HG02678 (cell line): ENCODE data around the gene ZNF474.

ENCODE experiments used
- ATAC-seq: cut with Tn5 transposase; IDR thresholded peaks from one replicate; pipeline ENCODE4 v1.9.1; 2021; ENCODE audit warnings: mild to moderate bottlenecking, moderate library complexity; ENCODE audit not compliant: unreplicated experiment

The ZNF474 gene

DNA sequence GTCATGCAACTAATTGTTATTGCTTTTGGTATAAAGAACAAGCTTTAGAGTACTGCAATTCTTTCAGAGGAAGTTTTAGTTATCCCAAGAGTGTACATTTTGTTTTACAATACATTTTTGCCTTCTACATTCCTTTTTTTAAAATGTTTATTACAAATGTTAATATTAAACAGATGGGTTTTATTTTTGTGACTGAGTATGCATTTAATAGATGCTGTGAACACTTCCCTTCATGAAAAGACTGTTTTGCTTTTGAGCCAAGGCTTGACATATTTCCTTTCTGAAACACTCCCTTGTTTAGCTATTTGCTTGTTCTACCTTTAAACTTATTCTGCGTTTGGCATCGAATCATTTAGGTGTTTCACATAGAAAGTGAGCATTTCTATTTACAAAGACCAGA lies 14.8 kb upstream of the ZNF474 start:
- ATAC-seq = no peak

DNA sequence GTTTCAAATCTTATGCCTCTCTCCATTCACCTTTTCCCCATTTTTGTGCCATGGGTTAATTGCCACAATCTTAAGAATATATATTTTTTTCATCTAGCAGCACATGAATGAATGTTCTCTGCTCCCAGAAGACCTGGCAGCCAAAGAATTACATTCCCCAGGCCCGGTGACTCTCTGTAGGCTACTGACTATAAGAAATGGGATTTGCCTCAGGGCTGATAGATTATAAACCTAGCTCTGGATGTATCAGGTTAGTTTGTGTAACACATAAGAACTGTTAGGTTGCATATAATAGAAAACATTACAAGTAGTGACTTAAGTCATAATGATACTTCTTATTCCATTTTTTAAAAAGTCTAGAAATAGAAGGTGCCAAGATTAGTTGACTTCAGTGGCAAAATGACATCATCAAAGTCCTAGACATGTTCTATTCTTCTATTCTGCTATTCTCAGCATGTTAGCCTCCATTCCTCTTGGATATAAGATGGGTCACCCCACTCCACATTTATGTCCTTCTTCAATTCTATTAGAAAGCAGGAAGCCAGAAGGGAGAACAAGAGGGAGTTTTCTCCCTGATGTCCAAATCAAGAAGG lies 10.9 kb upstream of the ZNF474 start:
- no peak for ATAC-seq

DNA sequence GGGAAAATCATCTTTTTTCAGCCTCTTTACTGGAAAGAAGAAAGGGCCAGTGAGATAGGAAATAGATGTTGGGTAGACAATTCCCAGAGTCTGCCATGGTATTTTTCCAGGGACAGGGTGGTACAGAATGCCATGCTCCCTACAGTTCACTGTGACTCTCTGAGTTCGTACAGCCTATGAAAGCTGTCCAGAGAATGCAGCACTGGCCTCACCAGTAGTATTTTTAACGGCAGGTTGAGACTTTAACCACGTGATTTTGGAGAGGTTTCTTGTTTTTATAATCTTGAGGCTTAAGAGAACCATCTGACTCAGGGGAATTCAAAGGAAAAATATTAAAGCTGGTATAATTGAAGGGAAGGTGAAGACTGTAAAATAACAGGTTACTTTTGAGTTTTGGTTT lies 10.1 kb upstream of the ZNF474 start:
- no peak for ATAC-seq

DNA sequence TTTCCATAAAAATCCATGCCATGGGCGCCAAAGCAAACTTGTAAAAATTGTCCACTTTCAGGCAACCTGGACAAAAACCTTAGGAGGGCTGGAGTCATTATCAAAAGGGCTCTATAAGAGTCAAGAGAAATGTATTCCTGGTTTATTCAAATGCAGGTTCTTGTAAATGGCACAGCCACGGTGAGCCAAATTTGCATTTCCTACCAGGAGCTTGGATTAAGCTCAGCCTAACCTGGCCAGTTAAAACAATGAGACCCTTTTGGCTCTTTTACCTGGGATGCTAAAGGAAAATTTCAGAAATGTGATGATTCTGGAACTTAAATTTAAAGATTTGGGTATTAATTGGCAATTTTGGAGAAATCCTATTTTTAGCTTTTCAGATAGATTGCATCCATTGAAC lies 8.9 kb upstream of the ZNF474 start:
- no peak for ATAC-seq

DNA sequence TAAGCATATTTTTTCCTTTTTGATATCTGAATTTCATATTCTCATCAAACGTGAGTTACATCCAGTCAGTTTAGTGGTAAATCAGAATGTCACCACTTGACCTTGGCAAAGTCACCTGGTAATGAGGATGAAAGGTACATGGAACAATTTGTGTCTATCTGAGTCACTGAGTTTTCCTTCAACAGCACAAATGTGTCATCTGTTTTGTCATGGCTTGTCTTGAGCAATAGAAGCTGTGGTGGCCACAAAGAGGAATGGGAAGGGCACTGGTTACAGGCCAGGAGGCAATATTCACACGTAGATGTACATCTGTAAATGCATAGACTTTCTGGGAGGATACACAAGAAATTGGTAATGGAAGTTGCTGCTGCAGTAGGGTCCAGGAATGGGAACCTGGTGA lies 8.4 kb upstream of the ZNF474 start:
- no peak for ATAC-seq

DNA sequence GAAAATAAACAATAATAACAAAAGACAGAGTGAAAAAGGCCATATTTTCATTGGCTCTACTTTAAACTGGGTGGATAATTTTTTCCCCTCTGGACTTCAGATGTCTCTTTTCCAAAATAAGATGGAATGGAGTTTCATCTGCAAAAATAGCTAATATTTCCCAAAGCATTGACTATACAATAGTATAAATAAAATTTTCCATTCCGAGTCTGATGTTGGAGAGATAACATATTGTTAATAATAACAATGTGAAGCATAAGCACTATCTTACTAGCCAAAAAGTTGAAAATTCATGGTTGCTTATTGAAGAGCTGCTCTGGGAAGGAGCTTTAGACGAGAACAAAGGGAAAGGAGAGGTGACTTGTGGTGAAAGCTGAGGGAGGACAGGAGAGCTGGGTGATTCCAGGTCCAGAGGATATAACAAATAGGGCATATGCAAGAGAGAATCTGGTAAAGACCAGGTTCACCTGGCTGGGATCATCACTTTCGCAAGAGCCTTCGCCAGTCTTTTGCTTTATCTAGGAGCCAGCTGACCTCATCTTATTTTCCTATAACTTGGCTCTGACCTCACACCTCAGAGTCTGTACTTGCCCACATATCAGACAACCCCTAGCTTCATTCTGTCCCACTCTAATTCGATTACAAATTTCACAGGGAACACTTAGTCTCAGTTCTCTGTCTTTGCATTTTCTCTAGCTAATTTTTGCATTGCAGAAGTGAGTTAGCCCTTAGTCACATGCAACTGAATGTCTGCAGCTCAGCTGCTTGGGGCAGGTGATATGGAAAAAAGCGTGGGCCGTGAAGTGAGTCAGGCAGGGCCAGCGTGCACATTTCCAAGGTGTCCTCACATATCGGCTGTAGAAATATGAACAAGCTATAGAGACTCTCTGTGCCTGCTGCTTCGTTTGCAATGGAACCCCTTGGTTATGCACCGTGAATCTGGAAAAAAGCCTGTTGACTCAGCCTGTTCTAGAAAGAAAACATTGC lies 7.6 kb upstream of the ZNF474 start:
- no peak for ATAC-seq

DNA sequence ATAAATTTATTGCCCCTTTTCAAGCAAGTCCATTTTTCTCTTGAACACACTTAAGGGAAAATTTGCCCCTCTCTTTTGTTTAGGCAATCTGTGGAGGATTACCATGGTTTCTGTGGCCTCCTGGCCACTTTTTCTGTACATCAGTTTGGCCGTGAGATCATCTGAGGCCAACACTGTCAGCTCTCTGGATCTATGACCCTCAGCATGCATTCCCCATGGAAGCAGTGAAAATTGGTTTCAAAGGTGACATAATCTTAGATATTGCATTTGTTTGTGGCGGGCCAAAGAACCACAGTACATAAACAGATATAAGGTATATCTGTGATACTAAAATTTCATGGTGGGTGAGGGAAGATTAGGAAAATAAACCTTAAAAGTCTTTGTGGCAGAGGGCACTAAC lies 4.6 kb upstream of the ZNF474 start:
- no peak for ATAC-seq

DNA sequence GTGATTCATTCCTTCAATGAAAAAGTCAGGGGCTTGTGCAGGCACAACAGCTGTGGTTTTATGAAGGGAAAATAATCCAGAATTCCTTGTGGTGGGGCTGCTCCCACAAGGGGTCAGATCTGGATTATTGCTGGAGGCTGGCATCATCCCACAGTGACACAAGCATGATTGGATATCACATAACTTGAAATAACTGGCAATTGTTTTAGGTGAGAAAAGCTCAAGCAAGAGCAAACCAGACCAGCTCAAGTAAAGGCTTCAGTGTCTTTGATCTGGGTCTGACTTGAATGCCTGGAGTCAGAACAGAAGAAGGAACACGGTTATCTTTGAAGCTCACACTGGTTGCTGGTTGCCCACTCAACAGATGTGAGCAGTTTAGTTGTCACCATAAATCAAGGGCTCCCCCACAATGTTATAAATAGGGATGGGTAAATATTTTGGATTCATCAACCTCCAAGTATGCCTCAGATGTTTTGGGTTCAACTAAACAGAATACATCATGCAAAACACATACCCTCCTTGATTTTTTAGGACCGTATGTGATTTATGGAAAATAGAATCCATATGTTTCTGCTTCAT lies 3.1 kb upstream of the ZNF474 start:
- no peak for ATAC-seq

DNA sequence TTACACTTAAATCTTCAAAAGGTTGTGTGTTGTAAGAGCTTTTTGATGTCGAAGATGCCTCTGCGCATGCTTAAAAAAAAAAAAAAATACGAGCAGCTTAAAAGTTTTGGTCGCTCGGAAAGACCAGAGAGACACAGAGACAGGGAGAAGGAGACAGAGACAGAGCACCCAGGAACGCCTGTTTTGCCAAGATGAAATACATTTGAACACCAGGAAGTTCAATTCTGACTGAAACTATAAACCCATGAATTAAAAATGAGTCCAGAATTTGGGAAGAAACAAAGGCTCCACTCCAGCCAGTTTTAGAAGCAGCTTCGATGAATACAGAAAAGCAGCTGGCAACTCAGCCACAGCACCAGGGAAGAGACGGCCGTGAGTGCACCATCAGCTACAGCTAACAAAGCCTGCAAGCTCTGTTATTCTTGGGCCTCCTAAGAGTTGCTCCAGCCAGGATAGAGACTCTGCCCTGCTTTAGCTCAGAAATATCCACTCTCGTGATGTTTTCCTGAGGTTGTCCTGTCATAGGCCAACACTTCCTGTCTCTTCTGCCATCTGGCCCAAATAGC lies 2.5 kb upstream of the ZNF474 start:
- no peak for ATAC-seq

DNA sequence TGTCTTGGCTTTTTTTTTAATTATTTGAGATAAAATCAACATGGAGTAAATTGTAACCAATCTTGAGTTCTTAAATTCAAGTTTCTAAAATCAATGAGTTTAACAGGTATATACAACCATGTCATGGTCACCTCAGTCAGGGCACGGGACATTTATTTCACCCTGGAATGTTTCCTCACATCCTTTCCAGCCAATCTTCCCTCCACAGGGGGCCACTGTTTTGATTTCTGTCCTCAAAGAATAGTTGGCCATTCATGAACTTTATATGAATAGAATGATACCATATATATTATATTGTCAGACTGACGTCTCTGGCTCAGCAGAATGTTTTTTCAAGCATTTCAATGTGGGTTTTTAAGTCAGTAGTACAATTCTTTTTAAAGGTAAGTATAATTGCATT lies 806 bp downstream of the ZNF474 start:
- no peak for ATAC-seq

DNA sequence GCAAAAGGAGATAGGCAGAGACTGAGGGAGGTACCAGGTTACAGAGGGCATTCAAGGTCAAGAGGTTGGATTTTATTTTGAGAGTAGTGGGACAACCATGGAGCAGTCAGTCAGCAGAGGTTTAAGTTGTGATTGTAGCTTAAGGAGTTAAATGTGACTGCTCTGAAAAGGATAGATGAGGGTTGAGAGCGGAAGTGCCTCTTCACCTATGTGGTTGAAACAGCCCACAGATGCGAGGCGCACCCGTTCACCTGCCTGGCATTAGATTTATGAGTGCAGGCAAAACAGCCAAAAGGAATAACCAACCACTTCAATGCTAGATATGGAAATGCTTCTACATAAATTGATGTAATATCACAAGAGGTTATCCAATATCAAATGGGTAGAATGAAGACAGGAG lies 8.4 kb downstream of the ZNF474 start:
- ATAC-seq = no peak

DNA sequence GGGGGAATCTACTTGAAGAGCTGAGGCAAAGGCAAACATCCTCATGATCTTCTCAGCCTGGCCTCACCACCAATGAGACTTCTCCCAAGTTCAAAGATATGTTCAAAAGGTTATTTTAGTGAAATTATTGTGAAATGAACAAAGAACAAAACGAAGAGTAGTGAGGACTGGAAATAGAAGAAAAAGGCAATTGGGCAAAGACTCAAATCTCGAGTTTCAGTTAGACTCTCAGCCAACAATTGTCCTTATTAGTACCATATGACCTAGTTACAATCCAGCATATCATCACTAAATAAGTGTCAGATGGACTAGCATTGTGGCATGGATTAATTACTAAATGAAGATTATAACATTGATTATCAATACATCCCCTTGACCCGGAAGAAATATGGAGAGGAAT lies 9.0 kb downstream of the ZNF474 start:
- ATAC-seq = no peak

DNA sequence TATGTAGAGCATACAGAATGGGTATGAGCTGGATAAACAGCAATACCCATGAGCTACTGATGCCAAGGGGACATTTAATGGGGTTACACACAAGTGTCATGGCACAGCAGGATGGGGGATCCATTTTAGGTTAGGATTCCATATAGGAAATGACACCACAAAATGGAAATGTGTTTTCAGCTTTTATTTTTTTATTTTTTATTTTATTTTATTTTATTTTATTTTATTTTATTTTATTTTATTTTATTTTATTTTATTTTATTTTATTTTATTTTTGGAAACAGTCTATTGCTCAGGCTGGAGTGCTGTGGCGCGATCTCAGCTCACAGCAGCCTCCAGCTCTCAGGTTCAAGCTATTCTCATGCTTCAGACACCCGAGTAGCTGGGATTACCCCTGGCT lies 11.6 kb downstream of the ZNF474 start:
- no peak for ATAC-seq

DNA sequence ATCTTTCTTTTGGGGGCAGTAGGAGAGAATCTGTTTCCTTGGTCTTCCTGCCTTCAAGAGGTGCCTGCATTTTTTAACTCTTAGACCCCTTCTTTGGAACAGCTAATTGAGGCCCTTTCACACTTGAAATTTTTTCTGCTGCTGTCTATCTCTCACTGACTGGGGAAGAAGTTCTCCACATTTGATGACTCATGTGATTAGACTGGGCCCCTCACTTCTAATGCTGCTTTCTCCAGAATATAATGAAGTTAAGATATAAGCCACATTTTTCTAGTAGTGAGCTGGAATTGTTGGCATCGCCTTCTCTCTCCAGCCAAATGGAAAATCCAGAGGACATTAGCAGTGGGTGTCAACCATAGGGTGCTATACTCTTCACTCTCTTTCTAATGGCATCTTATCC lies 12.4 kb downstream of the ZNF474 start:
- no peak for ATAC-seq

DNA sequence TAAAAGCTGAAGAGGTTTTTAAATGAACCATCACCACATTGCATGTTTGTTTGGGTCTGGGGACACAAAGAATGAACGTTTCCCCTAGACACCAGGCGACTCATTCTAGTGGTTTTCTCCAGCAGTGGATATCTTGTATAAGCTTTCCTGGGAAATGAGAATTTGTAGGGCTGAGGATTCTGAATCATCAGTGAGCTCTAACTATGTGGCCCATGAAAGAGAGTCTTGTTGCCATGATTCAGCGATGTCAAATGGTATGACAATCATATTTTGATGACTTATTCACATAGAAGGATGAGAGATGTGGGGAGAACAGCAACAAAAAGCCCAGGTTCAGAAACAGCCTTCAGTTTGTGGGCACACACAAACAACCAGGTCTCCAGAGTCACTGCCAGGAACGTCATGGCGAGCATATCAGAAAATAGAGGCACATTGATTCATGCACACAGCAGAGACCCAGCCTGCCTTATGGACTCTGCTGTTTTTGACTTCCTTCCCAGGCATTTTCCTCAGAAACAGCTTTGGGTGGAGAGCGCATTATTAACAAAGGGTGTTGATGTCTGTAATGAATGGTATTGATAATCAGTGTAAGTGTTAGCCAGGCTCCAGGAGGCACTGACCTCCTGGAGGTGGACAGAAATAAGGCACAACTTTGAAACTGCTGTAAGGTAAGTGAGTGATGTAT lies 13.3 kb downstream of the ZNF474 start:
- ATAC-seq = no peak

DNA sequence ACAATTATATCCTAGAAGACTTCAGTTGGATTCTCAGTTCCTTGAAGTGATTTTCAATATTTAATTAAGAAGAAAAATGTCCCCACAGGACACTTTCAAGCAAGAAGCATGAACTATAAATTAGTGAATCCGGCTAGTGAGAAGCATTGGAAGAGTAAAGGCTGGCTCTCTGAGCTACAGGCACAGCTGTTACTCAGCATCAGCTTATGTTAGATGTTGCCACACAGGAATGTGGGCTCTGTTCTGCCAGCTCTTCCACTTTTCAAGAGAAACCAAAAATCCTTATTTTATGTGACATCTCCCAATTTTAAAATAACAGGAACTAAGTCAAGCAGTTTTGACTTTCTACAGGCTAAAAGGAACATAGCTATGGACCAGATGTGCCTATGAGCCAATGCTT lies 14.9 kb downstream of the ZNF474 start:
- ATAC-seq = no peak

DNA sequence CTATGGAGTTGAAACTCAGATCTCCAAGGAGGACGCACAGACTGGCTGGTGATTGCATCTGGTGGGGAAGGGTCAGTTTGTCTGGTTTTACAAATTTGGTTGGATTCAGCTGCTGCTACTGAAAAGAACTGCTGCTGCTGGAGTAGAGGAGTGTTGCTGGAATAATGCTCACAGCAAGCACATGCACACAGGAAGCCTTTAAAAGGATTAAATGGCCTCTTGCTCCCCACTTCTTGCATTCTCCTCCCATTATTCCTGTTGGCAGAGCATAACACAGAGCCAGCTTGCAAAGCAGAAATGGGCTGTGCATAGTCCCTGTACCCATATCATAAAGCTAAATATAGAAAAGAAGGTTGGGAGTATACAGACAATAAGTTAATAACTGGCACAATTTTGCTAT lies 16.6 kb downstream of the ZNF474 start:
- ATAC-seq = no peak

DNA sequence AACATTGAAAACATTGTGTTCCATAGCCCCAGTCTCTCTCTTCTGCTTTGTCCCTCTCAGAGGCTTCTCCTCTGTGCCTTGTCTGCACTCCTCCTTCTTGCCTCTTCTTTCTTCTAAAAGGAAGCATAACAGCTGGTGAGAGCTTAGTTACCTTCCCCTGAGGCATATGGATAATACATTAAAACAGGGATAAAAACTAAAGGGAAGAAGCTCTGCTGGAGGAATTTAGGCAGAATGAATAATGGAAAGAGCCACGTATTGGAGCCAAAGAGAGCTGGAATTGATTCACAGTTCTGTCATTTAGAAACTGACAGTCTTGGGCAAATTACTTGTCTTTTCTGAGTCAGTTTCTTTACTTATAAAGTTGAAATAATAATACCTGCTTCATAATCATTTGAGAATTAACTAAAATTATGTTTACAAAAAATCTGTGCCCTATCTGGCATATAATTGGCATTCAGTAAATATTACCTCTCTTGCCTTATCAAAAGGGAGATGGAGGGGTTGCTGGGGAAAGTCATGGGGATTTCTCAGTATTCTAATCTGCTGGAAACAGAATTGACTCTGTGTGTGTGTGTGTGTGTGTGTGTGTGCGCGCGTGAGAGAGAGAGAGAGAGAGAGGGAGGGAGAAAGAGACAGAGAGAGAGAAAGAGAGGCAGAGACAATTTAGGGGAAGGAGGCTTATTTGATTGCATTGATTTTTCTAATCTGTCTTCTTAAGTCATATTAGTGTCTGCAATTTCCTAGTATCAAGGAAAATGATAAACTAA lies 20.2 kb downstream of the ZNF474 start:
- ATAC-seq = no peak

DNA sequence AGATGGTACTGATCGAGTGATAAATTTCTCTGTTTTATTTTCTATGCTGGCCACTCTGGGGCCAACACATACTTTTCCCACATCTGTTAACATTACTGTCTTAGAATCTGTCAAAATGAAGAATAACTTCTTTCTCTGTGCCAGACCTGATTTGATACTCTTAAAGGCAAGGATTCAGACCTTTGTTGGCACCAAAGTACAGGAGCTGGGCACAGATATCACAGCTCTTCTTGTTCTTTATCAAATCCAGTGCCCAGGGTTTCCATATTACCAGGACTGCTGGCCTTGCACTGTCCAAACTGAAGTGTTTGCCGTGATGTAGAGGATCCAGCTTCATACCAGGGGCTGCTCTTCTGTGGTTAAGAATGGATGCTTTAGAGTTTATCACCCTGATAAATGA lies 20.9 kb downstream of the ZNF474 start:
- no peak for ATAC-seq

DNA sequence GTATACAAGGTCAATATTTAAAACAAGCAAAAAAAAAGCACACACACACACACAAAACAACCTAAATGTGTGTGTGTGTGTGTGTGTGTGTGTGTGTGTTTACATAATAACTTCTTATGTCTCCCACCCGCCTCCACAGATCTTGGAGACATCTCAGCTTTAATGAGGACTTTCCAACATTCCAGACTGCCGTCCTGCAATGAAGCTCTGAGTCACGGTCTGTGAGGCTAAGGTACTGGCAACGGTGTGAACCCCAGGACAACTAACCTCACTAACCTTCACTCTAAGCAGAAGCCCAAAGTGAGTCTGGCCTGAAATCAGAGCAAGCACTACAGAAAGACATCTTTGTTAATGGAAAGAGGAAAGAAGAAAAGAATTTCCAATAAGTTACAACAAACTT lies 22.3 kb downstream of the ZNF474 start:
- ATAC-seq = no peak
